ENCODE data around the gene FBXL16.

DNA sequence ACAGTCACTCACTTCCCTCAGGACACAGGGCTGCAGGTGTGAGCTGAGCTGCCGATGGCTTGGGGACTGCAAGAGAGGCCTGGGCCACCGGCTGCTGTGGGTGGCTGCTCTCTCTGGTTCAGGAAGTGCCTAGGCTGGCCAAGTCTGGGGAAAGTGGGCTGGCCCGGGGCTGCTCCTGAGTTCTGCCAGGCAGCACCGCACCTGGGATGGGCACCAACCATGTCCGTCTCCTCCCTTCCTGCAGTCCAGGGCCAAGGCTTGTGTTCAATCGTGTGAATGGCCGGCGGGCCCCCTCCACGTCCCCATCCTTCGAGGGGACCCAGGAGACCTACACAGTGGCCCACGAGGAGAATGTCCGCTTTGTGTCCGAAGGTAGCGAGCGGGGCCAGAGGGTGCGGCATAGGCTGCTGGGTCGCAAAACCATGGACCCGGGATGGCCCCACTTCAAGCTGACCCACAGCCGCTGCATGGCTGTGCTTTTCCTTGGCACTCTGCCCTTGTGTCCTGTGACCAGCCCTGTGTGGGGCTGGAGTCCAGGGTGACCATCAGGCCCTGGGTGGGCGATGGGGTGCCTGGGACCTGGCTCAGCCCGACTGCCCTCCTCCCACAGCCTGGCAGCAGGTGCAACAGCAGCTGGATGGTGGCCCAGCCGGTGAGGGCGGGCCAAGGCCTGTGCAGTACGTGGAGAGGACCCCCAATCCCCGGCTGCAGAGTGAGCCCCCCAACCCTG, 58.3 kb downstream of the FBXL16 start:
- TF ChIP-seq, protein P1, sequence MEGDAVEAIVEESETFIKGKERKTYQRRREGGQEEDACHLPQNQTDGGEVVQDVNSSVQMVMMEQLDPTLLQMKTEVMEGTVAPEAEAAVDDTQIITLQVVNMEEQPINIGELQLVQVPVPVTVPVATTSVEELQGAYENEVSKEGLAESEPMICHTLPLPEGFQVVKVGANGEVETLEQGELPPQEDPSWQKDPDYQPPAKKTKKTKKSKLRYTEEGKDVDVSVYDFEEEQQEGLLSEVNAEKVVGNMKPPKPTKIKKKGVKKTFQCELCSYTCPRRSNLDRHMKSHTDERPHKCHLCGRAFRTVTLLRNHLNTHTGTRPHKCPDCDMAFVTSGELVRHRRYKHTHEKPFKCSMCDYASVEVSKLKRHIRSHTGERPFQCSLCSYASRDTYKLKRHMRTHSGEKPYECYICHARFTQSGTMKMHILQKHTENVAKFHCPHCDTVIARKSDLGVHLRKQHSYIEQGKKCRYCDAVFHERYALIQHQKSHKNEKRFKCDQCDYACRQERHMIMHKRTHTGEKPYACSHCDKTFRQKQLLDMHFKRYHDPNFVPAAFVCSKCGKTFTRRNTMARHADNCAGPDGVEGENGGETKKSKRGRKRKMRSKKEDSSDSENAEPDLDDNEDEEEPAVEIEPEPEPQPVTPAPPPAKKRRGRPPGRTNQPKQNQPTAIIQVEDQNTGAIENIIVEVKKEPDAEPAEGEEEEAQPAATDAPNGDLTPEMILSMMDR (IDR thresholded peaks at IDR 0.05): no peak
- TF ChIP-seq POLR2A (IDR thresholded peaks at IDR 0.05): no peak
- no peak for TF ChIP-seq EP300 (IDR thresholded peaks at IDR 0.05)

Data from upper lobe of left lung (tissue), 4 donors.